Putamen (tissue), 1 donor: ENCODE measurements around the gene DLGAP1.
"Not testable (repeated sequence)": the region's sequence is repeated elsewhere in the genome, so short reads cannot be mapped to it uniquely, and the experiment has no call there.

Source experiments
- DNase-seq: peaks from one replicate; pipeline ENCODE4 v3.0.0-alpha.2; 2016; ENCODE audit warnings: low spot score

The DLGAP1 gene

GRCh38 chr18:4385876-4386275 lies 69.2 kb downstream of the DLGAP1 start:
- DNase-seq, result no peak

- DNase-seq, result no peak
Observed at GRCh38 chr18:4384932-4385331, 70.2 kb downstream of the DLGAP1 start.

GRCh38 chr18:4374564-4374963 lies 80.5 kb downstream of the DLGAP1 start:
- no peak for DNase-seq

GRCh38 chr18:4369705-4370104 lies 85.4 kb downstream of the DLGAP1 start:
- no peak for DNase-seq

GRCh38 chr18:4360221-4360715 lies 94.8 kb downstream of the DLGAP1 start:
- DNase-seq, result no peak

- no peak for DNase-seq
Observed at GRCh38 chr18:4358618-4359017, 96.5 kb downstream of the DLGAP1 start.

- DNase-seq, result no peak
Observed at GRCh38 chr18:4357579-4357978, 97.5 kb downstream of the DLGAP1 start.

GRCh38 chr18:4356929-4357328 lies 98.2 kb downstream of the DLGAP1 start:
- no peak for DNase-seq

- DNase-seq, result no peak
Observed at GRCh38 chr18:4353853-4354418, 101.2 kb downstream of the DLGAP1 start.

GRCh38 chr18:4352746-4353551 lies 102.2 kb downstream of the DLGAP1 start:
- DNase-seq, result no peak

GRCh38 chr18:4351005-4351404 lies 104.1 kb downstream of the DLGAP1 start:
- DNase-seq, result peak; percentile 4

- DNase-seq, result no peak
Observed at GRCh38 chr18:4335386-4335785, 119.7 kb downstream of the DLGAP1 start.

GRCh38 chr18:4333043-4333442 lies 122.1 kb downstream of the DLGAP1 start:
- no peak for DNase-seq

GRCh38 chr18:4319738-4320677 lies 135.1 kb downstream of the DLGAP1 start:
- DNase-seq, result no peak

GRCh38 chr18:4318311-4318710 lies 136.8 kb downstream of the DLGAP1 start:
- DNase-seq, result no peak

- DNase-seq, result not testable (repeated sequence)
Observed at GRCh38 chr18:4311945-4312344, 143.2 kb downstream of the DLGAP1 start.

GRCh38 chr18:4311136-4311535 lies 144.0 kb downstream of the DLGAP1 start:
- no peak for DNase-seq

- DNase-seq, result no peak
Observed at GRCh38 chr18:4309227-4309626, 145.9 kb downstream of the DLGAP1 start.

GRCh38 chr18:4308576-4308975 lies 146.5 kb downstream of the DLGAP1 start:
- no peak for DNase-seq

GRCh38 chr18:4299395-4299794 lies 155.7 kb downstream of the DLGAP1 start:
- DNase-seq, result no peak

- DNase-seq, result no peak
Observed at GRCh38 chr18:4293337-4293736, 161.8 kb downstream of the DLGAP1 start.

GRCh38 chr18:4292696-4293095 lies 162.4 kb downstream of the DLGAP1 start:
- DNase-seq, result no peak
